Stimulated activated CD4-positive, alpha-beta T cell treated with anti-CD3 and anti-CD28 coated beads, Interleukin-1b, Interleukin-23, amount 100 ng/mL, for 1 hour (primary cell): Measurements from ENCODE around the gene DCP1B.

Source experiments
- DNase-seq, 2 donors: peaks; one replicate each; pipeline ENCODE4 v3.0.0-alpha.2; 2020; ENCODE audit warnings: low read depth in 2 of 2

DCP1B gene

GRCh38 chr12:2017546-2018337, 13.5 kb upstream of the DCP1B start:
- DNase-seq = no peak

GRCh38 chr12:2016862-2017545, 12.7 kb upstream of the DCP1B start:
- DNase-seq = no peak

GRCh38 chr12:2014231-2014630, 10.0 kb upstream of the DCP1B start:
- no peak for DNase-seq

- DNase-seq = no peak
These were observed 9.4 kb upstream of the DCP1B start for GRCh38 chr12:2013527-2014223.

- DNase-seq = no peak
These were observed 8.8 kb upstream of the DCP1B start for GRCh38 chr12:2013086-2013485.

GRCh38 chr12:2011643-2012607, 7.7 kb upstream of the DCP1B start:
- no peak for DNase-seq

- DNase-seq = no peak
These were observed 5.4 kb upstream of the DCP1B start for GRCh38 chr12:2009623-2010022.

GRCh38 chr12:2008677-2009076, 4.4 kb upstream of the DCP1B start:
- DNase-seq = no peak

GRCh38 chr12:2003676-2004112, 563 bp downstream of the DCP1B start:
- DNase-seq = no peak

- no peak for DNase-seq
These were observed 8.9 kb downstream of the DCP1B start for GRCh38 chr12:1995205-1995896.

GRCh38 chr12:1994429-1995143, 9.7 kb downstream of the DCP1B start:
- no peak for DNase-seq

GRCh38 chr12:1993871-1994371, 10.3 kb downstream of the DCP1B start:
- no peak for DNase-seq

GRCh38 chr12:1993341-1993740, 10.9 kb downstream of the DCP1B start:
- DNase-seq = no peak

- DNase-seq = no peak
These were observed 11.5 kb downstream of the DCP1B start for GRCh38 chr12:1992732-1993131.

- no peak for DNase-seq
These were observed 15.1 kb downstream of the DCP1B start for GRCh38 chr12:1989111-1989510.

- DNase-seq = no peak
These were observed 19.5 kb downstream of the DCP1B start for GRCh38 chr12:1984759-1985158.

- DNase-seq = no peak
These were observed 24.0 kb downstream of the DCP1B start for GRCh38 chr12:1980282-1980681.

GRCh38 chr12:1978078-1978862, 26.0 kb downstream of the DCP1B start:
- DNase-seq = no peak

GRCh38 chr12:1977588-1977987, 26.7 kb downstream of the DCP1B start:
- DNase-seq = no peak
